HG03520 (cell line): ENCODE results near the gene FAM3B.
"Not testable (repeated sequence)": the region's sequence is repeated elsewhere in the genome, so short reads cannot be mapped to it uniquely, and the experiment has no call there.

Experiments used
- ATAC-seq: cut with Tn5 transposase; IDR thresholded peaks from one replicate; pipeline ENCODE4 v1.9.1; 2021; ENCODE audit warnings: mild to moderate bottlenecking, moderate library complexity; ENCODE audit not compliant: unreplicated experiment

The FAM3B gene

GRCh38 chr21:41349126-41349525 is 32.5 kb downstream of the FAM3B start:
- no peak for ATAC-seq

GRCh38 chr21:41349619-41350390 is 33.2 kb downstream of the FAM3B start:
- ATAC-seq, result no peak

- no peak for ATAC-seq
These were observed 34.0 kb downstream of the FAM3B start for GRCh38 chr21:41350436-41351155.

- no peak for ATAC-seq
These were observed 40.9 kb downstream of the FAM3B start for GRCh38 chr21:41357546-41357945.

GRCh38 chr21:41358193-41359166 is 41.9 kb downstream of the FAM3B start:
- ATAC-seq, result no peak

- no peak for ATAC-seq
These were observed 42.7 kb downstream of the FAM3B start for GRCh38 chr21:41359286-41359685.

- not testable (repeated sequence) for ATAC-seq
These were observed 43.1 kb downstream of the FAM3B start for GRCh38 chr21:41359754-41360071.

GRCh38 chr21:41360072-41360821 is 43.6 kb downstream of the FAM3B start:
- no peak for ATAC-seq

GRCh38 chr21:41361053-41361785 is 44.6 kb downstream of the FAM3B start:
- no peak for ATAC-seq

- peak; percentile 55 for ATAC-seq
These were observed 45.4 kb downstream of the FAM3B start, which contains the start of gene MX2 for GRCh38 chr21:41361786-41362604. Gene MX2 (plus strand): TSS chr21:41362027. CDS start chr21:41376907, 14,880 bp downstream.

GRCh38 chr21:41362605-41363369 is 46.2 kb downstream of the FAM3B start:
- no peak for ATAC-seq

- ATAC-seq, result no peak
These were observed 47.0 kb downstream of the FAM3B start for GRCh38 chr21:41363370-41364270.

- no peak for ATAC-seq
These were observed 47.7 kb downstream of the FAM3B start for GRCh38 chr21:41364308-41364707.

GRCh38 chr21:41365377-41366107 is 48.9 kb downstream of the FAM3B start:
- no peak for ATAC-seq

GRCh38 chr21:41366522-41367151 is 50.0 kb downstream of the FAM3B start:
- ATAC-seq, result no peak
